ENCODE results near the gene HSPB6. TPM values are rescaled to one million over a fixed set of nuclear protein-coding genes. Genes with fewer than 3 reads are reported as not detected.

Gene HSPB6
- polyA plus RNA-seq (2012; ENCODE audit: insufficient read depth, insufficient read length, low read depth): 1.1 TPM

GRCh38 chr19:35756377-35757230 is at the start of gene HSPB6:
TSS of gene HSPB6 (minus strand) at chr19:35757029. CDS start at chr19:35757008, 21 bp downstream.
- Histone ChIP-seq H3K9me3 (no peaks in the 10 kb centered on the region), H3K27me3 (no peaks in the 10 kb centered on the region), H3K4me1 (no peaks in the 10 kb centered on the region; the same call in 1 of the 2 replicates), H3K36me3 (peaks cover 13% of the 10 kb centered on the region), H3K4me3 (ENCODE audit: low read depth, low read length) (peak within 1 kb of the TSS; percentile 92)
- no peak for TF ChIP-seq CTCF (IDR thresholded peaks at IDR 0.05; ENCODE audit: low read depth, low read length)
- DNase-seq: no peak

- no peak for DNase-seq
- no peak for TF ChIP-seq CTCF (IDR thresholded peaks at IDR 0.05; ENCODE audit: low read depth, low read length)
- Histone ChIP-seq H3K4me1 (no peaks in the 10 kb centered on the region), H3K27me3 (no peaks in the 10 kb centered on the region; the same call in 1 of the 2 replicates), H3K36me3 (no peaks in the 10 kb centered on the region), H3K4me3 (ENCODE audit: low read depth, low read length) (no peak overlapping the region), H3K9me3 (no peaks in the 10 kb centered on the region)
Measured at GRCh38 chr19:35806597-35806996, 49.8 kb upstream of the HSPB6 start.

GRCh38 chr19:35805526-35806102 is 48.8 kb upstream of the HSPB6 start:
- Histone ChIP-seq H3K4me1 (no peaks in the 10 kb centered on the region), H3K36me3 (no peaks in the 10 kb centered on the region), H3K4me3 (ENCODE audit: low read depth, low read length) (no peak overlapping the region), H3K9me3 (no peaks in the 10 kb centered on the region), H3K27me3 (no peaks in the 10 kb centered on the region; the same call in 1 of the 2 replicates)
- TF ChIP-seq CTCF (IDR thresholded peaks at IDR 0.05; ENCODE audit: low read depth, low read length): no peak
- DNase-seq: no peak

GRCh38 chr19:35801828-35802227 is 45.0 kb upstream of the HSPB6 start:
- Histone ChIP-seq H3K4me1 (no peaks in the 10 kb centered on the region), H3K4me3 (ENCODE audit: low read depth, low read length) (no peak overlapping the region), H3K9me3 (no peaks in the 10 kb centered on the region), H3K27me3 (no peaks in the 10 kb centered on the region), H3K36me3 (no peaks in the 10 kb centered on the region)
- no peak for TF ChIP-seq CTCF (IDR thresholded peaks at IDR 0.05; ENCODE audit: low read depth, low read length)
- no peak for DNase-seq

- Histone ChIP-seq H3K4me3 (ENCODE audit: low read depth, low read length) (no peak overlapping the region), H3K4me1 (no peaks in the 10 kb centered on the region), H3K9me3 (no peaks in the 10 kb centered on the region), H3K27me3 (no peaks in the 10 kb centered on the region), H3K36me3 (no peaks in the 10 kb centered on the region)
- DNase-seq: no peak
- no peak for TF ChIP-seq CTCF (IDR thresholded peaks at IDR 0.05; ENCODE audit: low read depth, low read length)
Measured at GRCh38 chr19:35797663-35798062, 40.8 kb upstream of the HSPB6 start.

Data from BE2C (cell line).